Measurements from ENCODE around the gene TMEM212. TPM values are rescaled to one million over a fixed set of nuclear protein-coding genes. Genes with fewer than 3 reads are reported as not detected.

Gene TMEM212
- total and polyA plus RNA-seq, 9 of the 15 experiments (the other 6 are each of a cell fraction or from before 2014, with no cell fraction given) = not detected

DNA sequence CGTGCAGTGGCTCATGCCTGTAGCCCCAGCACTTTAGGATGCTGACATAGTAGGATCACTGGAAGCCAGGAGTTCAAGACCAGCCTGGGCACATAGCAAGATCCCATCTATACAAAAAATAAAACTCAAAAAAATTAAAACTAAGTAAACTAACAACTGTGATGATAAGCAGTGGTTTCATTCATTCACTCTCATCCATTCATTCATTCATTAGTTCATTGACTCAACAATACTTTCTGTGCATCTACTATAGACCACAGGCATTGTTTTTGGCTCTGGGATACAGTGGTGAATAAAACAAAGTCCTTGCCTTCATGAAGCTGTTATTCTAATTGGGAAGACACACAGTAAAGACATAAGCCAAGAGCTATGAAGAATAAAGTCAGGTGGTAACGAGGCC is 7.5 kb upstream of the TMEM212 start:
- H4K20me1 ChIP-seq (replicated peaks; ENCODE audit: control insufficient read depth, insufficient read depth, low read length) = no peaks in the 10 kb centered on the region
- BruUV-seq (replicated peaks) = no TSS peak
- CTCF ChIA-PET (ENCODE audit: low intra/inter-chr PET ratio) = interaction anchor here (1.0 to 2.2 kb wide), 2 partner anchors 504 to 874 kb away, joined by 3 to 10 read pairs; no protein-coding TSS in a partner anchor
- H3K9ac ChIP-seq (ENCODE audit: insufficient read depth in 1 of 2, low read depth in 2 of 2, low read length in 2 of 2) = no peak overlapping the region
- H3K4me2 ChIP-seq (ENCODE audit: insufficient read depth, low read length) = no peak overlapping the region
- FAIRE-seq (no peak), DNase-seq (ENCODE audit: extremely low read depth in 1 of 4, low spot score in 3 of 4) (no peak), ATAC-seq (no peak)
- no peak overlapping the region for H2AFZ ChIP-seq (ENCODE audit: low read depth, low read length)
- 13% methylated on average over 2 of the region's 2 CpGs for WGBS (ENCODE audit: insufficient coverage, low coverage, missing lambda C conversion rate)
- in situ Hi-C loops (cut with MboI) (no loop called here), intact Hi-C loops (cut with micrococcal nuclease) (loop anchor here (2.0 to 10.0 kb wide), 4 partner anchors 505 to 875 kb away; no protein-coding TSS in a partner anchor)
- no peaks in the 10 kb centered on the region for H3K36me3 ChIP-seq (ENCODE audit: control insufficient read depth, insufficient read depth, low read length)
- H3K4me1 ChIP-seq (replicated peaks in 1 of 2; ENCODE audit: control insufficient read depth in 2 of 2, insufficient read depth in 2 of 2, low read length in 2 of 2) = peaks cover 0 to 8% of the 10 kb centered on the region in 2 experiments; a peak in 2 of 5 replicates
- H3K4me3 ChIP-seq = no peak overlapping the region
- H3K79me2 ChIP-seq (ENCODE audit: control insufficient read depth, insufficient read depth, low read length) = no peaks in the 10 kb centered on the region
- no peaks in the 10 kb centered on the region for H3K27me3 ChIP-seq (ENCODE audit: control insufficient read depth in 2 of 2, insufficient read depth in 2 of 2, low read length in 2 of 2)
- no peak for TF ChIP-seq CTCFL (IDR thresholded peaks at IDR 0.05; ENCODE audit: borderline replicate concordance, insufficient read depth, low read depth, low read length, poor library complexity, severe bottlenecking)
- TF ChIP-seq ZNF24 (IDR thresholded peaks at IDR 0.05) = peak; percentile 76
- POLR2A ChIA-PET = no interaction called here
- no peaks in the 10 kb centered on the region for H3K9me3 ChIP-seq (replicated peaks; ENCODE audit: control insufficient read depth, insufficient read depth, low read depth, low read length)
- no peaks in the 10 kb centered on the region for H3K9me1 ChIP-seq (ENCODE audit: control insufficient read depth, insufficient read depth, low read length)
- no peak overlapping the region for H3K27ac ChIP-seq (ENCODE audit: extremely low read depth, low read depth, low read length)

DNA sequence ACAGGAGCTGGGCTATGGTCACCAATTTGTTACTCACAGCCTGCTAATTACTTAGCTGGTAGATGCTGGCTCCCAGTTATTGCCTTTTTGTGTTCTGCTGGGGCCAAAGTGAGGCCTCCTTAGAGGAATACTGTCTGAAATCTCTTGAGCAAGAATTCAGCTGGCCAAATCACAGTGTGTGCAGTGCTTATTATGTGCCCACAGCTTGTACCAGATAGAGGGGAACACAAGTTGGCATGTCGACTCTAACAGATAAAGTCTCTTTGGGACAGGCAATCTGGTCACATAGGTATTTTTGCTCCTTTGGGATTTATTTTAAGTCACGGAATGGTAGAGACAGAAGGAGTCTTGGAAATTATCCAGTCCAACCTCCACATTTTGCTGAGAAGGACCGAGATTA is 6.3 kb upstream of the TMEM212 start:
- in situ Hi-C loops (cut with MboI) = no loop called here

More for the DNA sequence above, 6.3 kb upstream of the TMEM212 start:
- H3K4me1 ChIP-seq (replicated peaks in 1 of 2; ENCODE audit: control insufficient read depth in 2 of 2, insufficient read depth in 2 of 2, low read length in 2 of 2) = peaks cover 2 to 8% of the 10 kb centered on the region in 2 experiments; a peak in 4 of 5 replicates
- no peak overlapping the region for H3K4me3 ChIP-seq
- POLR2A ChIA-PET = no interaction called here
- CTCF ChIA-PET (ENCODE audit: low intra/inter-chr PET ratio) = no interaction called here
- H3K36me3 ChIP-seq (ENCODE audit: control insufficient read depth, insufficient read depth, low read length) = no peaks in the 10 kb centered on the region
- TF ChIP-seq E2F3 (CRISPR knock-in tag; IDR thresholded peaks at IDR 0.05) (no peak), MAFK (IDR thresholded peaks at IDR 0.05; ENCODE audit: low read length) (no peak), ERF (CRISPR knock-in tag; IDR thresholded peaks at IDR 0.05) (no peak), HNRNPK (IDR thresholded peaks at IDR 0.05; ENCODE audit: low read depth, low read length, poor library complexity, severe bottlenecking) (no peak), RFX1 (IDR thresholded peaks at IDR 0.05) (0 out of 2 replicates have a peak, but pooled peaks have one; percentile 2), BDP1 (IDR thresholded peaks at IDR 0.05; ENCODE audit: insufficient read depth, insufficient read length) (no peak), CHD1 (IDR thresholded peaks at IDR 0.05; ENCODE audit: low read length) (no peak)
- TF ChIP-seq, protein P1, sequence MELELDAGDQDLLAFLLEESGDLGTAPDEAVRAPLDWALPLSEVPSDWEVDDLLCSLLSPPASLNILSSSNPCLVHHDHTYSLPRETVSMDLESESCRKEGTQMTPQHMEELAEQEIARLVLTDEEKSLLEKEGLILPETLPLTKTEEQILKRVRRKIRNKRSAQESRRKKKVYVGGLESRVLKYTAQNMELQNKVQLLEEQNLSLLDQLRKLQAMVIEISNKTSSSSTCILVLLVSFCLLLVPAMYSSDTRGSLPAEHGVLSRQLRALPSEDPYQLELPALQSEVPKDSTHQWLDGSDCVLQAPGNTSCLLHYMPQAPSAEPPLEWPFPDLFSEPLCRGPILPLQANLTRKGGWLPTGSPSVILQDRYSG (tag; conservative IDR thresholded peaks at IDR 0.05; ENCODE audit: low read depth) = no peak
- TF ChIP-seq, protein P2, sequence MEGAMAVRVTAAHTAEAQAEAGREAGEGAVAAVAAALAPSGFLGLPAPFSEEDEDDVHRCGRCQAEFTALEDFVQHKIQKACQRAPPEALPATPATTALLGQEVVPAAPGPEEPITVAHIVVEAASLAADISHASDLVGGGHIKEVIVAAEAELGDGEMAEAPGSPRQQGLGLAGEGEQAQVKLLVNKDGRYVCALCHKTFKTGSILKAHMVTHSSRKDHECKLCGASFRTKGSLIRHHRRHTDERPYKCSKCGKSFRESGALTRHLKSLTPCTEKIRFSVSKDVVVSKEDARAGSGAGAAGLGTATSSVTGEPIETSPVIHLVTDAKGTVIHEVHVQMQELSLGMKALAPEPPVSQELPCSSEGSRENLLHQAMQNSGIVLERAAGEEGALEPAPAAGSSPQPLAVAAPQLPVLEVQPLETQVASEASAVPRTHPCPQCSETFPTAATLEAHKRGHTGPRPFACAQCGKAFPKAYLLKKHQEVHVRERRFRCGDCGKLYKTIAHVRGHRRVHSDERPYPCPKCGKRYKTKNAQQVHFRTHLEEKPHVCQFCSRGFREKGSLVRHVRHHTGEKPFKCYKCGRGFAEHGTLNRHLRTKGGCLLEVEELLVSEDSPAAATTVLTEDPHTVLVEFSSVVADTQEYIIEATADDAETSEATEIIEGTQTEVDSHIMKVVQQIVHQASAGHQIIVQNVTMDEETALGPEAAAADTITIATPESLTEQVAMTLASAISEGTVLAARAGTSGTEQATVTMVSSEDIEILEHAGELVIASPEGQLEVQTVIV (CRISPR knock-in tag; IDR thresholded peaks at IDR 0.05; ENCODE audit: borderline replicate concordance) = no peak
- intact Hi-C loops (cut with micrococcal nuclease) = loop anchor here (5.0 to 10.0 kb wide), 2 partner anchors 638 to 830 kb away; no protein-coding TSS in a partner anchor
- no peaks in the 10 kb centered on the region for H3K9me3 ChIP-seq (replicated peaks; ENCODE audit: control insufficient read depth, insufficient read depth, low read depth, low read length)
- WGBS (ENCODE audit: insufficient coverage, low coverage, missing lambda C conversion rate) = 30% methylated on average over 3 of the region's 3 CpGs
- DNase-seq (ENCODE audit: extremely low read depth in 1 of 4, low spot score in 3 of 4) (no peak), FAIRE-seq (no peak), ATAC-seq (no peak)
- no peaks in the 10 kb centered on the region for H3K27me3 ChIP-seq (ENCODE audit: control insufficient read depth in 2 of 2, insufficient read depth in 2 of 2, low read length in 2 of 2)
- H2AFZ ChIP-seq (ENCODE audit: low read depth, low read length) = no peak overlapping the region
- H4K20me1 ChIP-seq (replicated peaks; ENCODE audit: control insufficient read depth, insufficient read depth, low read length) = no peaks in the 10 kb centered on the region
- no peak overlapping the region for H3K9ac ChIP-seq (ENCODE audit: insufficient read depth in 1 of 2, low read depth in 2 of 2, low read length in 2 of 2)
- no peak overlapping the region for H3K4me2 ChIP-seq (ENCODE audit: insufficient read depth, low read length)
- no peak overlapping the region for H3K27ac ChIP-seq (ENCODE audit: extremely low read depth, low read depth, low read length)
- BruUV-seq (replicated peaks) = no TSS peak
- H3K9me1 ChIP-seq (ENCODE audit: control insufficient read depth, insufficient read depth, low read length) = no peaks in the 10 kb centered on the region
- H3K79me2 ChIP-seq (ENCODE audit: control insufficient read depth, insufficient read depth, low read length) = no peaks in the 10 kb centered on the region
